HEK293 (cell line): Measurements from ENCODE around the gene TBCC.
A peak's percentile ranks its signal among the peaks of the same experiment; 100 is the strongest.

Experiments used
- ATF2 ChIP-seq: fragments of 450-650 bp; formaldehyde crosslinking; IDR thresholded peaks from 2 replicates; pipeline ENCODE4 v1.5.1; 2016; ENCODE audit warnings: missing biosample characterization, missing genetic modification characterization, low read depth
- BCL11B ChIP-seq: fragments of 450-650 bp; formaldehyde crosslinking; IDR thresholded peaks from 2 replicates; pipeline ENCODE4 v1.5.1; 2016; ENCODE audit warnings: low read depth, missing biosample characterization, missing genetic modification characterization
- CTCF ChIP-seq: fragments of 450-650 bp; formaldehyde crosslinking; IDR thresholded peaks from 2 replicates; pipeline ENCODE4 v1.5.1; 2016; ENCODE audit warnings: missing biosample characterization, missing genetic modification characterization
- GLI4 ChIP-seq: fragments of 450-650 bp; formaldehyde crosslinking; IDR thresholded peaks from 2 replicates; pipeline ENCODE4 v1.5.1; 2016; ENCODE audit warnings: missing biosample characterization, missing genetic modification characterization
- IKZF3 ChIP-seq: fragments of 450-650 bp; IDR thresholded peaks from 2 replicates; pipeline ENCODE4 v1.5.0; 2018; ENCODE audit warnings: missing biosample characterization, mild to moderate bottlenecking, missing genetic modification characterization, moderate library complexity
- KLF17 ChIP-seq: fragments of 450-650 bp; formaldehyde crosslinking; IDR thresholded peaks from 2 replicates; pipeline ENCODE4 v1.5.1; 2016; ENCODE audit warnings: missing biosample characterization, missing genetic modification characterization
- KLF9 ChIP-seq: fragments of 450-650 bp; formaldehyde crosslinking; IDR thresholded peaks from 2 replicates; pipeline ENCODE4 v1.5.1; 2016; ENCODE audit warnings: missing biosample characterization, missing genetic modification characterization, low read depth
- OVOL3 ChIP-seq: fragments of 450-650 bp; formaldehyde crosslinking; IDR thresholded peaks from 2 replicates; pipeline ENCODE4 v1.5.1; 2016; ENCODE audit warnings: missing biosample characterization, missing genetic modification characterization
- PRDM6 ChIP-seq: fragments of 450-650 bp; formaldehyde crosslinking; IDR thresholded peaks from 2 replicates; pipeline ENCODE4 v1.5.1; 2017; ENCODE audit warnings: missing biosample characterization, missing genetic modification characterization
- SP7 ChIP-seq: fragments of 450-650 bp; formaldehyde crosslinking; IDR thresholded peaks from 2 replicates; pipeline ENCODE4 v1.5.1; 2016; ENCODE audit warnings: missing biosample characterization, missing genetic modification characterization
- ZBTB21 ChIP-seq: fragments of 450-650 bp; formaldehyde crosslinking; IDR thresholded peaks from 2 replicates; pipeline ENCODE4 v1.5.1; 2017; ENCODE audit warnings: missing biosample characterization, missing genetic modification characterization
- ZBTB7A ChIP-seq: fragments of 450-650 bp; formaldehyde crosslinking; IDR thresholded peaks from 2 replicates; pipeline ENCODE4 v1.5.1; 2016; ENCODE audit warnings: low read depth, missing biosample characterization, missing genetic modification characterization
- ZNF174 ChIP-seq: fragments of 450-650 bp; formaldehyde crosslinking; IDR thresholded peaks from 2 replicates; pipeline ENCODE4 v1.5.0; 2017; ENCODE audit warnings: missing biosample characterization, mild to moderate bottlenecking, missing genetic modification characterization
- ZNF221 ChIP-seq: fragments of 450-650 bp; formaldehyde crosslinking; IDR thresholded peaks from 2 replicates; pipeline ENCODE4 v1.5.1; 2017; ENCODE audit warnings: missing biosample characterization, missing genetic modification characterization, borderline replicate concordance
- ZNF274 ChIP-seq, 2 experiments: fragments of 200-500 bp in 1 of 2; fragments of 450-650 bp in 1 of 2; sonication (Bioruptor generic) in 1 of 2; formaldehyde crosslinking in 1 of 2; IDR thresholded peaks; 2 replicates each; pipeline versions ENCODE4 v1.5.1 to v1.6.1; 2014 to 2016; ENCODE audit warnings: borderline replicate concordance in 1 of 2, inconsistent platforms in 1 of 2, low read length in 1 of 2, missing biosample characterization in 1 of 2, missing genetic modification characterization in 1 of 2
- ZNF292 ChIP-seq: fragments of 450-650 bp; formaldehyde crosslinking; IDR thresholded peaks from 2 replicates; pipeline ENCODE4 v1.5.1; 2016; ENCODE audit warnings: low read depth, missing biosample characterization, missing genetic modification characterization, borderline replicate concordance
- ZNF341 ChIP-seq: fragments of 450-650 bp; formaldehyde crosslinking; IDR thresholded peaks from 2 replicates; pipeline ENCODE4; 2016; ENCODE audit warnings: low read depth, missing biosample characterization, missing genetic modification characterization
- ZNF404 ChIP-seq: fragments of 450-650 bp; formaldehyde crosslinking; IDR thresholded peaks from 2 replicates; pipeline ENCODE4 v1.5.1; 2017; ENCODE audit warnings: missing biosample characterization, missing genetic modification characterization
- ZNF449 ChIP-seq: fragments of 450-650 bp; formaldehyde crosslinking; IDR thresholded peaks from 2 replicates; pipeline ENCODE4 v1.5.1; 2017; ENCODE audit warnings: missing biosample characterization, mild to moderate bottlenecking, missing genetic modification characterization, moderate library complexity
- ZNF48 ChIP-seq: fragments of 450-650 bp; formaldehyde crosslinking; IDR thresholded peaks from 2 replicates; pipeline ENCODE4 v1.5.1; 2016; ENCODE audit warnings: missing biosample characterization, missing genetic modification characterization
- ZNF501 ChIP-seq: fragments of 450-650 bp; formaldehyde crosslinking; IDR thresholded peaks from 2 replicates; pipeline ENCODE4 v1.5.1; 2016; ENCODE audit warnings: missing biosample characterization, missing genetic modification characterization
- ZNF521 ChIP-seq: fragments of 450-650 bp; formaldehyde crosslinking; IDR thresholded peaks from 2 replicates; pipeline ENCODE4 v1.5.1; 2017; ENCODE audit warnings: missing biosample characterization, mild to moderate bottlenecking, missing genetic modification characterization
- ZNF558 ChIP-seq: fragments of 450-650 bp; formaldehyde crosslinking; IDR thresholded peaks from 2 replicates; pipeline ENCODE4 v1.5.1; 2016; ENCODE audit warnings: missing biosample characterization, missing genetic modification characterization
- ZNF580 ChIP-seq: fragments of 450-650 bp; formaldehyde crosslinking; IDR thresholded peaks from 2 replicates; pipeline ENCODE4 v1.5.1; 2016; ENCODE audit warnings: missing biosample characterization, missing genetic modification characterization
- ZNF600 ChIP-seq: fragments of 450-650 bp; formaldehyde crosslinking; IDR thresholded peaks from 2 replicates; pipeline ENCODE4 v1.5.1; 2016; ENCODE audit warnings: missing biosample characterization, missing genetic modification characterization
- ZNF623 ChIP-seq: fragments of 450-650 bp; formaldehyde crosslinking; IDR thresholded peaks from 2 replicates; pipeline ENCODE4 v1.5.1; 2016; ENCODE audit warnings: missing biosample characterization, missing genetic modification characterization
- ZNF701 ChIP-seq: fragments of 450-650 bp; formaldehyde crosslinking; IDR thresholded peaks from 2 replicates; pipeline ENCODE4 v1.5.1; 2016; ENCODE audit warnings: missing biosample characterization, missing genetic modification characterization
- ZNF76 ChIP-seq: fragments of 450-650 bp; formaldehyde crosslinking; IDR thresholded peaks from 2 replicates; pipeline ENCODE4; 2016; ENCODE audit warnings: low read depth, missing biosample characterization, missing genetic modification characterization, borderline replicate concordance
- ZNF785 ChIP-seq: fragments of 450-650 bp; formaldehyde crosslinking; IDR thresholded peaks from 2 replicates; pipeline ENCODE4 v1.5.1; 2016; ENCODE audit warnings: missing biosample characterization, missing genetic modification characterization
- ZNF830 ChIP-seq: fragments of 450-650 bp; IDR thresholded peaks from 2 replicates; pipeline ENCODE4 v1.5.0; 2018; ENCODE audit warnings: missing biosample characterization, missing genetic modification characterization, low read depth, mild to moderate bottlenecking, moderate library complexity
- ZNF843 ChIP-seq: fragments of 450-650 bp; formaldehyde crosslinking; IDR thresholded peaks from 2 replicates; pipeline ENCODE4 v1.5.1; 2016; ENCODE audit warnings: missing biosample characterization, missing genetic modification characterization

TBCC gene

GRCh38 chr6:42746463-42747391, 824 bp upstream of the TBCC start (continued):
- TF ChIP-seq ZNF558 (tag by site-specific recombination) (no peak), ZNF341 (tag by site-specific recombination) (peak; percentile 98), ZNF785 (tag by site-specific recombination) (no peak), BCL11B (tag by site-specific recombination) (peak; percentile 46; the same call in 1 of the 2 replicates), ZNF76 (tag by site-specific recombination) (no peak; the same call in 1 of the 2 replicates), PRDM6 (peak; percentile 19; the same call in 1 of the 2 replicates), ZNF623 (tag by site-specific recombination) (no peak), ZNF521 (tag by site-specific recombination) (no peak), ZNF701 (tag by site-specific recombination) (0 out of 2 replicates have a peak, but pooled peaks have one; percentile 24), SP7 (peak; percentile 13), ZNF404 (tag by site-specific recombination) (no peak), ZNF292 (no peak), ZBTB7A (tag by site-specific recombination) (no peak), ZNF449 (tag by site-specific recombination) (peak; percentile 25; the same call in 1 of the 2 replicates), CTCF (no peak), ZNF221 (tag by site-specific recombination) (no peak), OVOL3 (tag by site-specific recombination) (no peak), IKZF3 (tag by site-specific recombination) (peak; percentile 90), ZNF174 (tag by site-specific recombination) (no peak), ZNF830 (no peak), KLF9 (tag by site-specific recombination) (peak; percentile 94), ZNF501 (tag by site-specific recombination) (peak; percentile 73), ZNF274 (IDR thresholded peaks at IDR 0.05; ENCODE audit: low read length) (no peak), ZNF274 (tag by site-specific recombination; IDR thresholded peaks at IDR 0.05; ENCODE audit: borderline replicate concordance) (no peak), ZBTB21 (tag by site-specific recombination) (0 out of 2 replicates have a peak, but pooled peaks have one; percentile 28), ZNF600 (no peak; the same call in 1 of the 2 replicates), GLI4 (0 out of 2 replicates have a peak, but pooled peaks have one; percentile 35), ZNF843 (tag by site-specific recombination) (no peak), ZNF48 (tag by site-specific recombination) (no peak), ZNF580 (peak; percentile 62), ATF2 (tag by site-specific recombination) (no peak), KLF17 (0 out of 2 replicates have a peak, but pooled peaks have one; percentile 15)
